Neural progenitor cell (in vitro differentiated cells): ENCODE results near the gene RTKN2.

Source experiments
- CTCF ChIP-seq: fragments of 200-600 bp; sonication (generic); IDR thresholded peaks from 2 replicates; pipeline ENCODE4 v1.5.1; 2017; ENCODE audit warnings: antibody characterized with exemption, mild to moderate bottlenecking
- EZH2 ChIP-seq: fragments of 200-600 bp; sonication (generic); IDR thresholded peaks from 2 replicates; pipeline ENCODE4 v1.6.1; 2017; ENCODE audit warnings: antibody characterized with exemption, mild to moderate bottlenecking, moderate library complexity
- EZH2phosphoT487 ChIP-seq: fragments of 200-600 bp; sonication (generic); IDR thresholded peaks from 2 replicates; pipeline ENCODE4 v1.6.1; 2017; ENCODE audit warnings: antibody characterized with exemption

GRCh38 chr10:62163024-62163423, 105.6 kb downstream of the RTKN2 start:
- TF ChIP-seq CTCF = no peak
- no peak for TF ChIP-seq EZH2phosphoT487
- no peak for TF ChIP-seq EZH2
